Astrocyte of the spinal cord (primary cell): ENCODE data around the gene PLEKHA7.

Experiments used
- DNase-seq: peaks from one replicate; pipeline ENCODE4 v3.0.0; 2011; ENCODE audit warnings: low read depth, low spot score
- H3K4me3 ChIP-seq: 2 replicates; pipeline ENCODE4 v1.5.1; 2011; ENCODE audit warnings: low read depth, mild to moderate bottlenecking, low read length, moderate library complexity
- in situ Hi-C: cut with HindIII; loops from 2 replicates; pipeline ENCODE4 v1.10.0; 2017; ENCODE audit warnings: low sequenced_read_pairs
- TF ChIP-seq, protein P1 (sequence below): IDR thresholded peaks from 2 replicates; pipeline ENCODE4 v1.5.1; 2012; ENCODE audit warnings: low read depth, mild to moderate bottlenecking, low read length, inconsistent platforms

The PLEKHA7 gene

DNA sequence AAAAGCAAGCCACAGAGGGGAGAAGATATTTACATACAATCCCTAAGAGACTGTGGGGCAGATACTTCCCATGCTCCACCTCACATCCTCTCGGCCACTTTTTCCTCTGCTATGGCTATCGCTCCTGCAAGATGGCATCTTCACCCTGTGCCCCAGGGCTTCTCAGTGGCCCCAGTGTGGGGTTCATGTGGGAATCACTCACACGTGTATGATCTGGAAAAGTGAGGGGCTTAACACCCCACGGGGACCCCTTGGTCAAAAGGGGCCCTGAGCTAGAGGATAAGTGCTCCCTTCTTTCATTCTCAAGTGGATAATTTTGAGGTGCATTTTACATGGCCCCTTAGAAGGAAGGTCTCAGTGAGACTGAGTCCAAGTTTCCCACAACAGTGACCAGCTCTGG is 247.1 kb downstream of the PLEKHA7 start:
- TF ChIP-seq, protein P1, sequence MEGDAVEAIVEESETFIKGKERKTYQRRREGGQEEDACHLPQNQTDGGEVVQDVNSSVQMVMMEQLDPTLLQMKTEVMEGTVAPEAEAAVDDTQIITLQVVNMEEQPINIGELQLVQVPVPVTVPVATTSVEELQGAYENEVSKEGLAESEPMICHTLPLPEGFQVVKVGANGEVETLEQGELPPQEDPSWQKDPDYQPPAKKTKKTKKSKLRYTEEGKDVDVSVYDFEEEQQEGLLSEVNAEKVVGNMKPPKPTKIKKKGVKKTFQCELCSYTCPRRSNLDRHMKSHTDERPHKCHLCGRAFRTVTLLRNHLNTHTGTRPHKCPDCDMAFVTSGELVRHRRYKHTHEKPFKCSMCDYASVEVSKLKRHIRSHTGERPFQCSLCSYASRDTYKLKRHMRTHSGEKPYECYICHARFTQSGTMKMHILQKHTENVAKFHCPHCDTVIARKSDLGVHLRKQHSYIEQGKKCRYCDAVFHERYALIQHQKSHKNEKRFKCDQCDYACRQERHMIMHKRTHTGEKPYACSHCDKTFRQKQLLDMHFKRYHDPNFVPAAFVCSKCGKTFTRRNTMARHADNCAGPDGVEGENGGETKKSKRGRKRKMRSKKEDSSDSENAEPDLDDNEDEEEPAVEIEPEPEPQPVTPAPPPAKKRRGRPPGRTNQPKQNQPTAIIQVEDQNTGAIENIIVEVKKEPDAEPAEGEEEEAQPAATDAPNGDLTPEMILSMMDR, result no peak
- no peak for DNase-seq
- no peak overlapping the region for H3K4me3 ChIP-seq
- in situ Hi-C loops, result no loop called here

GRCh38 chr11:16764888-16765287 is 249.3 kb downstream of the PLEKHA7 start:
- DNase-seq, result no peak
- in situ Hi-C loops, result no loop called here
- H3K4me3 ChIP-seq, result no peak overlapping the region
- TF ChIP-seq, protein P1, result no peak

GRCh38 chr11:16763746-16764145 is 250.5 kb downstream of the PLEKHA7 start:
- DNase-seq, result no peak
- no peak overlapping the region for H3K4me3 ChIP-seq
- in situ Hi-C loops, result no loop called here
- TF ChIP-seq, protein P1, result no peak

DNA sequence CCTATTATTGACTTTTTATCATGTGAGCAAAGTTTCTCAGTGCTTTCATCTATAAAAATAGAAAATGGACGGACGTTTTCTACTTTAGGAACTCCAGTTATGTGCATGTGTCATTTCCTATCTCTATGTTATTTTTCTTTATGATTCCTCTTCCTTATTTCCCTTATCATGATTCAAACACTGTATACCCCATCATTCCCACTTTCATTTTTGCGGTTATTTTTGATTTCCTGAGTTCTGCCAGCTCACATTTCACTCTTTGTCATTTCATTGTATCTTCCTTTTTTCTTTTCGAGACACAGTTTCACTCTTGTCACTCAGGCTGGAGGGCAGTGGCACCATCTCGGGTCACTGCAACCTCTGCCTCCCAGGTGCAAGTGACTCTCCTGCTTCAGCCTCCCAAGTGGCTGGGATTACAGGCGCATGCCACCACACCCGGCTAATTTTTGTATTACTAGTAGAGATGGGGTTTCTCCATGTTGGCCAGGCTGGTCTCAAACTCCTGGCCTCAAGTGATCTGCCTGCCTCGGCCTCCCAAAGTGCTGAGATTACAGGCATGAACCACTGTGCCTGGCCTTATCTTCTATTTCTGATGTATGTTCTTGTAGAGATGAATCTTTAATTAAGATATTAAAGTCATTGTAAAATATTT is 254.2 kb downstream of the PLEKHA7 start:
- in situ Hi-C loops, result no loop called here
- H3K4me3 ChIP-seq, result no peak overlapping the region
- TF ChIP-seq, protein P1, result no peak
- no peak for DNase-seq

DNA sequence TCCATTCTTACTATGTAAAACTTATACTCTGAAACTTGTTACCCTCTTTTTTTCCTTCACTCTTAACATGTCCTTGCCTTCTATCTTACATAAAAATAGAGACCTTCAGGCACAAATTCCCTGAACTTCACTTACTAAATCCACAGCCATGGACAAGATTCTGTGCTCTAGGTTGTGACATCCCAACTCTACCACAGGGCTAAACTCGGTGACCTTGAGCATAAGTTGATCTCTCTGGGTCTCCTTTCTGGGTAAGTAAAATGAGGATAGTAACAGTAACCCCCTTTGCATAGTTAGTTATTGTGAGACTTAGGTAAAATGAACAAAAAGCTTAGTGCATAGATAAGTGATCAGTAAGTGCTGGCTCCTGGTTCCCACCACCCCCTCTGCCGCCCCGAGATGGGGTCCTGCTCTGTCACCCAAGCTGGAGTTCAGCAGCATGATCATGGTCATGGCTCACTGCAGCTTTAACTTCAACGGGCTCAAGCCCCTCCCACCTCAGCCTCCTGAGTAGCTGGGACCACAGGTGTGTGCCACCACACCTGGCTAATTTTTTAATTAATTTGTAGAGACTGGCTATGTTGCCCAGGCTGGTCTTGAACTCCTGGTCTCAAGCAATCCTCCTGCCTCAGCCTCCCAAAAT is 255.7 kb downstream of the PLEKHA7 start:
- in situ Hi-C loops, result no loop called here
- DNase-seq, result no peak

DNA sequence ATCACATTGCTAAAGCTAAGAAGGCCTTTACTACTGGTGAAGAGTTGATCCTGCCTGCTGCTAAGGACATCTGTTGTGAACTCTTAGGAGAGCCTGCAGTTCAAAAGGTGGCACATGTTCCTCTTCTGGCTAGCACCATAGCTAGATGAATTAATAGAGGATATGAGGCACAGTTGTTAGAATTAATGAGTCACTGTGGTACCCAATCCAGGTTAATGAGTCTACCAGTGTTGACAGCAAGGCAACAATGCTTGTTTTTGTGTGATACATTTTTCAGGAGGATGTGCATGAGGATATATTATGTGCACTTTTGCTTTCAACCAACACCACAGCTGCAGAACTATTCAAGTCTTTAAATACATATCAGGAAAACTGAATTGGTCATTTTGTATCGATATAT is 263.8 kb downstream of the PLEKHA7 start:
- DNase-seq, result no peak
- TF ChIP-seq, protein P1, result no peak
- no peak overlapping the region for H3K4me3 ChIP-seq
- in situ Hi-C loops, result no loop called here

More for the DNA sequence above, 255.7 kb downstream of the PLEKHA7 start:
- no peak overlapping the region for H3K4me3 ChIP-seq
- TF ChIP-seq, protein P1, result no peak
